GM13977 (cell line): ENCODE results near the gene UNC93B1.

Source experiments
- DNase-seq: peaks from one replicate; pipeline ENCODE4 v3.0.0; 2012; ENCODE audit warnings: low spot score
- CTCF ChIP-seq: IDR thresholded peaks from 2 replicates; pipeline ENCODE4 v1.5.1; 2012; ENCODE audit warnings: mild to moderate bottlenecking, control low read depth; ENCODE audit not compliant: insufficient read depth; ENCODE audit errors: extremely low read depth, missing control alignments
- in situ Hi-C: fragments of 300-500 bp; cut with MboI; formaldehyde crosslinking; loops from one replicate; pipeline ENCODE4 v1.12.0; 2022; ENCODE audit warnings: low sequenced_read_pairs, low pct_unique_long_range_greater_than_20kb, mixed read lengths, inconsistent platforms; ENCODE audit not compliant: unreplicated experiment

UNC93B1 gene, protein sequence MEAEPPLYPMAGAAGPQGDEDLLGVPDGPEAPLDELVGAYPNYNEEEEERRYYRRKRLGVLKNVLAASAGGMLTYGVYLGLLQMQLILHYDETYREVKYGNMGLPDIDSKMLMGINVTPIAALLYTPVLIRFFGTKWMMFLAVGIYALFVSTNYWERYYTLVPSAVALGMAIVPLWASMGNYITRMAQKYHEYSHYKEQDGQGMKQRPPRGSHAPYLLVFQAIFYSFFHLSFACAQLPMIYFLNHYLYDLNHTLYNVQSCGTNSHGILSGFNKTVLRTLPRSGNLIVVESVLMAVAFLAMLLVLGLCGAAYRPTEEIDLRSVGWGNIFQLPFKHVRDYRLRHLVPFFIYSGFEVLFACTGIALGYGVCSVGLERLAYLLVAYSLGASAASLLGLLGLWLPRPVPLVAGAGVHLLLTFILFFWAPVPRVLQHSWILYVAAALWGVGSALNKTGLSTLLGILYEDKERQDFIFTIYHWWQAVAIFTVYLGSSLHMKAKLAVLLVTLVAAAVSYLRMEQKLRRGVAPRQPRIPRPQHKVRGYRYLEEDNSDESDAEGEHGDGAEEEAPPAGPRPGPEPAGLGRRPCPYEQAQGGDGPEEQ

DNA sequence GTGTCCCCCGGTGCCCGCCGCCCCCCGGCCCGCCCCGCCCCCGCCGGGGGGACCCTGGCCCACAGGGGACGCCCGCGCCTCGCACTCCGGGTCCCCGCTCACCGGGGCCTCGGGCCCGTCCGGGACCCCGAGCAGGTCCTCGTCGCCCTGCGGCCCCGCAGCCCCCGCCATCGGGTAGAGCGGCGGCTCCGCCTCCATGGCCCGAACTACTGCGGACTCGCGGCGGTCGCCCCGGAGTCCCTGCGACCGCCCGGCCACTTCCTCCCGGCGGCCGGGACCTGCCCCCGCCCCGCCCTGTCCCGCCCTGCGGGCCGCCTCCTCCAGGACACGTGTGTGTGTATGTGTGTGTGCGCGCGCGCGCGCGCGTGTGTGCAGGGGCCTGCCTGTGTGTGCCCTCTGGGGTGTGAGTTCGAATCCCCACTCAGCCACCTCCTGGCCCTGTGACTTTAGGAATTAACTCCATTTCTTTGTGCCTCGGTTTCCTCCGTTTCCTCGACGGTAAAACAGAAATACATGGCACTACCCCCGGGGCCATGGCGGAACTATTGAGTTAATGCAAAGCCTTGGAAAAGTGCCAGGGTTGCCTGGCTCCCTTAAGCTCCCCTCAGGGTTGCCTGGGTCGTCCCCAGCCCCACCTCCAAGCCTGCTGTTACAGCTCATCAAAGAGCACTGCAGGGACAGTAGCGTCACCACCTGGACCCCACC, at the start of gene UNC93B1:
Gene UNC93B1, minus strand, starts transcription at position 252 of the 705 bp plus-strand sequence. Its CDS starts 54 bp downstream, at position 198.
- no peak for TF ChIP-seq CTCF
- peak; percentile 95 for DNase-seq
- in situ Hi-C loops: no loop called here

- in situ Hi-C loops: no loop called here
- TF ChIP-seq CTCF: no peak
- no peak for DNase-seq
These were observed 49.2 kb upstream of the UNC93B1 start for GRCh38 chr11:68053117-68053516.

- in situ Hi-C loops: no loop called here
- peak; percentile 9 for DNase-seq
- no peak for TF ChIP-seq CTCF
These were observed 48.4 kb upstream of the UNC93B1 start for GRCh38 chr11:68052137-68052873.

GRCh38 chr11:68051191-68052136, 47.6 kb upstream of the UNC93B1 start:
- TF ChIP-seq CTCF: no peak
- peak; percentile 21 for DNase-seq
- in situ Hi-C loops: no loop called here

GRCh38 chr11:68050371-68050841, 46.5 kb upstream of the UNC93B1 start:
- in situ Hi-C loops: no loop called here
- DNase-seq: peak; percentile 22
- TF ChIP-seq CTCF: no peak
